ENCODE results near the gene C8G.

DNA sequence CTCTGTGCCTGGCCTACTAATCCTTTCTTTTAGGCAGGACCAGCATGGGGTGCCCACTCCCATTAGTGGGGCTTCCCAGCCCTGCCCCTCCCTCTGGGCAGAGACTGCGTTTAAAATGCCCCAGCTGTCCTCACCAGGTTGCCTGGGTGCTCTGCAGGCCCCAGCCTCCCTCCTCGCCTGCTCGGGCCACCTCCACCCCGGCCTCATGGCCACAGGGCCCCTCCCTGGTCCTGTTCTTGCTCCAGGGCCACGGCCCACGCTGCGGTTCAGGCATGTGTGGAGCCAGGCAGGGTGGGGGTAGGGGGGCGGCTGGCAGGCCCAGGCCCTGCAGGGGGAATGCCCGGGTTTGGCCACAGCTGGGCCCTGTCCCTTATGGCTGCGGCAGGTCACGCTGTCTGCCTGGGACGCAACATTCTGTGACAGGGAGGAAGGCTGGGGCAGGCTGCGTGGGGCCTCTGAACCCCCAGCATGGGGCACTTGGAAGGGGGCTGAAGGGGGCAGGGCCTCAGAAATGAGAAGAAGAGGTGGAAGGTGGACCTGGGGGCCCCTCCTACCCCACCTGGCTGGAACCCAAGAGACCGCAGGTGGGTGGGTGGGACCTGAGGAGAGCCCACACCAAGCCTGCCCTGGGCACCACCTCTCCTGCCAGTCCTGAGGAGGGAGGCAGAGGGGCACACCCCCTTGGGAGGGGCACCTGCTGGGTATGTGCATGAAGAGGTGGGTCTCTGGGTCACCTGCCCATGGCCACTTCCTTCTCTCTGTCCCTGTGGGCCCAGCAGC, 6.7 kb downstream of the C8G start, which contains the start of gene LCN12:
- TF ChIP-seq, protein P1, sequence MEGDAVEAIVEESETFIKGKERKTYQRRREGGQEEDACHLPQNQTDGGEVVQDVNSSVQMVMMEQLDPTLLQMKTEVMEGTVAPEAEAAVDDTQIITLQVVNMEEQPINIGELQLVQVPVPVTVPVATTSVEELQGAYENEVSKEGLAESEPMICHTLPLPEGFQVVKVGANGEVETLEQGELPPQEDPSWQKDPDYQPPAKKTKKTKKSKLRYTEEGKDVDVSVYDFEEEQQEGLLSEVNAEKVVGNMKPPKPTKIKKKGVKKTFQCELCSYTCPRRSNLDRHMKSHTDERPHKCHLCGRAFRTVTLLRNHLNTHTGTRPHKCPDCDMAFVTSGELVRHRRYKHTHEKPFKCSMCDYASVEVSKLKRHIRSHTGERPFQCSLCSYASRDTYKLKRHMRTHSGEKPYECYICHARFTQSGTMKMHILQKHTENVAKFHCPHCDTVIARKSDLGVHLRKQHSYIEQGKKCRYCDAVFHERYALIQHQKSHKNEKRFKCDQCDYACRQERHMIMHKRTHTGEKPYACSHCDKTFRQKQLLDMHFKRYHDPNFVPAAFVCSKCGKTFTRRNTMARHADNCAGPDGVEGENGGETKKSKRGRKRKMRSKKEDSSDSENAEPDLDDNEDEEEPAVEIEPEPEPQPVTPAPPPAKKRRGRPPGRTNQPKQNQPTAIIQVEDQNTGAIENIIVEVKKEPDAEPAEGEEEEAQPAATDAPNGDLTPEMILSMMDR (IDR thresholded peaks at IDR 0.05 in 4 of 5, conservative IDR thresholded peaks at IDR 0.05 in 1 of 5): no peak
- TF ChIP-seq POLR2A (IDR thresholded peaks at IDR 0.05): no peak
